HG03460 (cell line): ENCODE data around the gene ETV7.
"Not testable (repeated sequence)": the region's sequence is repeated elsewhere in the genome, so short reads cannot be mapped to it uniquely, and the experiment has no call there.

Source experiments
- ATAC-seq: cut with Tn5 transposase; IDR thresholded peaks from one replicate; pipeline ENCODE4 v1.9.1; 2021; ENCODE audit not compliant: unreplicated experiment

Gene ETV7

DNA sequence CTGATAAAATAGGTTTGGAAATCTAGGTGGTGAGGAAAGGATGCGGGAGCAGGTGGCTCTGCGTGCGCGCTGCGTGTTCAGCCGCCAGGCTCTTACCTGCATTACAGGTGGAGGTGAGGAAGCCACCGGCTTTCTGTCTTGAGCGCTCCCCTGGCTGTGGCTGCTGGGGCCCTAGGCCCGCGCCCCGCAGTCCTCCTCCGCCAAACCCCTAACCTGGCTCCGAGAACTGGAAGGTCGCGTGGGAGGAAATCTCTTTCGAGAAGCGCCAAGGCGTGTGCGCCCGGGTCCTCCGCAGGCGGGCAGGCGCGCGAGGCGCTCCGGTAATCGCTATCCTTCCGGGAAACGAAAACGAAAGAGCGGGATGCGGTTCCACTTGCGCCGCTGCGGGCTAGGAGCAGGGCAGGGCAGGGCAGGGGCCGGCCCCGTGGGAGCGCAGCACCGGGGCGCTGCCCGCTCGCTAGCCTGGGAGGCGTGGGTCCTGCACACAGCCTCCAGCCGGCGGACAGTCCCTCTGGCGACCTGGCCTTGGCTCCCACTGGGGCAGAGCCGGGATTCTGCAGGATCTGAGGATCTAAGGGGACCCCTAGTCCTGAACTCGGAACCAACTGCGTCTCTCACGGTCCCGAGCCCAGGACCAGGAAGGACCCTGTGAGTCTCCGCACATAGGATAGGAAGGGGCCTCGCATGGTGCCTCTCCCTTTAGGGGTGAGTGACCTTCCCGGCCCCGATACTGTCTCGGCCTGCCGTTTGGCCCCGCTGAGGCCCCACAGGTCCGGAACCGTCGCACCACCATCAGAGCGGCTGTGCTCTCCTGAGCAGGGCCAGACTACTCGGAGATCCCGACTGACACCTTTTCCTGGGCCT lies at the start of gene ETV7:
TSS of gene ETV7 (minus strand) at position 230 of the 864 bp plus-strand sequence. CDS start at position 102, 128 bp downstream.
- ATAC-seq: no peak

DNA sequence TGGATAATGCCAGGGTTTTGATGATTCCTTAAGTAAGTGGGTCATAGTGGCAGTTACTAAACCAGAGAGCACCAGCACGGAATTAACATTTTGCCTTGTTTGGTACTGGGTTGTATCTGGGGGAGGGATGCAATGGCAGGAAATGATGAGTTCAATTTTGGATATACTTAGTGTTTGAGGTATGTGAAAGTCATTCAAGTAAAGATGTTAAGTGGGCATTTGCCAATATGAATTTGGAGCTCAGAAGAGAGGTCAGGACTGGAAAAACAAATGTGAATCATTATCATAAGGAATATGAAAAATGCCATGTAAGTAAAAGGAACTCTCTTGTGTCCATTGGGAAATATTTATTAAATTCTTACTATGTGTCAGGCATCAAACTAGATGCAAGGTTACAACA lies 49.0 kb upstream of the ETV7 start:
- ATAC-seq: no peak

DNA sequence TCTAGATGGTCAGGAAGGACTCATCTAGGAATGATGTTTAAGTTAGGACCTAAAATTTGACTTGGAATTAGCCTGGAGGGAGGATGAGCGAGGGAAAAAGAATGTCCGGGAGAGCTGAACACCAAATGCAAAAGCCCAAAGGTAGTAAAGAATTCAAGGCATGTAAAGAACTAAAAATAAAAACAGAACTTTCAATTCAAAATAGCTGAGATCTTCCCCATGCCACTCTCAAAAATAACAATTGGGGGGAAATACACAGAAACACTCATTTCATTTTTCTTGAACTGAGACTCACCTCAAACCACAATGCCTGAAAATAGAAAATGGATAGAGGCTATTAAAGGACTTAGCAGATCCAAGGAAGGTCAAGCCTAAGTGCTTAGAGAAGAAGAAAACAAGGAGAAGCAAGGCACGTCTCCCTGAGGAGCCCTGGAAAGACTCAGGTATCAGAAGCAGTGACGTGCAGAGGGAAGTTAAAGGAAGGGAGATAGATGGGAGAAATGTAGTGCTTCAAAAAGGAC lies 44.7 kb upstream of the ETV7 start:
- no peak for ATAC-seq

DNA sequence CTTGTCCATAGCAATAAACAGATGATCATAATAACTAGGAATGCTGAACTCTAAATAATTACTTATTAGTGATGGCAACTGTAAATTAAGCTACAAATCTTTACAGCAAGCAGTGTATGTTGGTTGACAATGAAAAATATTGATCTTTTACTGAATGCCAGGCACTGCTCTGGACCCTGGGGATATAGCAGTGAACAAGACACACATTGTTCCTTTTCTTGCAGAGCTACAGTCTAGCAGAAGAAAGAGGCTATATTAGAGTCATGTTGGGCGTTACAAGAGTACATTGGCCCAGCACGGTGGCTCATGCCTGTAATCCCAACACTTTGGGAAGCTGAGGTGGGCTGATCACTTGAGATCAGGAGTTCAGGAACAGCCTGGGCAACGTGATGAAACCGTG lies 43.7 kb upstream of the ETV7 start:
- no peak for ATAC-seq

DNA sequence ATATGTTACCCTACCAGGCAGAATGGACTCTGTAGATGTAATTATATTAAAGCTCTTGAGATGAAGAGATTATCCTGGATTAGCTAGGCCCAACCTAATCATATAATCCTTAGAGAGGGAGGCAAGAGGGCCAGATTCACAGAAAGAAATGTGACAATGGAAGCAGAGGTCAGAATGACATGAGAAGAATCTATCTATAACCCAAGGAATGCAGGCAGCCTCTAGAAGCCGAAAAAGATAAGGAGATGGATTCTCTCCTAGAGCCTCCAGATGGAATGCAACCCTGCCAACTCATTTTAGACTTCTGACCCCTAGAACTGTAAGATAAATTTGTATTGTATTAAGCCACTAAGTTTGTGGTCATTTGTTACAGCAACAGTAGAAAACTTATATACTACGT lies 42.9 kb upstream of the ETV7 start:
- ATAC-seq: no peak

DNA sequence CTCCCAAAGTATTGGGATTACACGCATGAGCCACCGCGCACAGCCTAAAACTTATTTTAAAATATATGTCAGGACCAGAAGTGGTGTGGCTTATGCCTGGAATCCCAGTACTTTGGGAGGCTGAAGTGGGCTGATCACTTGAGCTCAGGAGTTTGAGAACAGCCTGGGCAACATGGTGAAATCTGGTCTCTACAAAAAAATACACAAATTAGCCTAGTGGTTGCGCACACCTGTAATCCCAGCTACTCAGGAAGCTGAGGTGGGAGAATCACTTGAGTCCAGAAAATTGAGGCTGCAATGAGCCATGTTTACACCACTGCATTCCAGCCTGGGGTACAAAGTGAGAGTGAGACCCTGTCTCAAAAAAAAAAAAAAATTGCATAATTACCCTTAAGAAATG lies 41.4 kb upstream of the ETV7 start:
- no peak for ATAC-seq

DNA sequence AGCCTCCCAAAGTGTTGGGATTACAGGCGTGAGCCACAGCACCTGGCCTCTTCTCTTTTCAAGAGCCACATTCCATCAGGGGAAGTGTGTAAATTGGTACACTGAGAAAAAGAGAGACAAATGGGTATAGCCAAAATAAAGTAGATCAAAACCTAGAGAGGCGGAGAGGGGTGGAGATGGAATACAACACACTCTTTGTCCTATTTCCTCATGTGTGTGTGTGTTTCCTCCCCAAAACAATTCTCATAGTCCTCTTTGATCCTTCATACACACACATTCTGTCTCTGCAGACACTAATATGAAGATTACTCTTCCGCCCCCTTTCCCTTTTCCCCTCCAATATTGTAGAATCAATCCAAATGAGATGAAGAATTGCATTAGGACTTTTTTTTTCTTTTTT lies 39.2 kb upstream of the ETV7 start:
- no peak for ATAC-seq

DNA sequence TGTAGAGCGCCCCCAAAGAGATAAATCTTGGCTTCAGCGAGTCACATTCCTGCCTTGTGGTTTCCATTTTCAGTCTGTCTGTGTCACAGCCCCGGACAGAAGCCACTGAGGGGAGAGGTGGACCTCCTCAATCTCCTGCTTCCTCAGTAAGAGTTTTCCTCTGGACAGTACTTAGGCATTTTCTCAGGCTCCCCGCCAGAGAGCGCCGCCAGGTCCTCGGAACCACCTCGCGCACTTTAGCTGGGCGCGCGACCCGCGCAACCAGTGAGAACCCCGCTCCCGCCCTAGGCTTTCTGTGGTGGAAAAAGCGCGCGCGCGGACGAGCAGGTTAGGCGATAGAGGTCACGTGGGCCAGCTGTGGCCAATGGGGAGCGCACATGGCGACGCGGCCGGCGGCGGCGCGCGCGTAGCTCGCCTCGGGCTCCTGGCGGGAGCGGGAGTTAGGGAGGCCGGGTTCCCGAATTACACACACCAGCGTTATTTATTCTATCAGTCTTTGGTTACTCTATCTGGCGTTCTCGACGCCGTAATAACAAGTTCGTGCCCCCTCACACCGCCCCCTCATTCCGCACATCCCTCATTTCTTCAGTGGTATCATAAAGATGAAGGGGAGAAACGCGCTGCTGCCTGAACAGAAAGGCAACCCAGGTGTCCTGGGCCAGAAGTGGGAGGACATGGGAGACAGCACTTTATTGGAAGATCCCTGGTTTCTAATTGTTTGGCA lies 35.8 kb upstream of the ETV7 start:
- peak; percentile 95 for ATAC-seq

DNA sequence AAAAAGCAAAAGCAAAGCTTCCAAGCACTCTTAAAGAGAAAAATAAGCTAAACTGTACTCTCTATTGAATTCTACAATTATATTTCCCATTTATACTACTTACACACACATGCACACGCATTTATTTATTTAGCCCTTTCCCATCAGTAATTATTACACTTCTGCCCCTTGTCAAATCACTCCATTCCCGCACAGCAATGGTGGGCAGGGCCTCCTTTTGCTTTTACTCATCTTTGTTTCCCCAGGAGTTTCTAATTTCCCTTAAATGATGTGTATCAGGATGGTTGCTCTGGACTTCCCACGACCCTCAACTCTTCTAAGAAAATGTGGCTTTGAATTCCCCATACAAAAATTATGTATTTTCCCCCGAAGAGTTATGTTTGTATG lies 35.2 kb upstream of the ETV7 start:
- no peak for ATAC-seq

DNA sequence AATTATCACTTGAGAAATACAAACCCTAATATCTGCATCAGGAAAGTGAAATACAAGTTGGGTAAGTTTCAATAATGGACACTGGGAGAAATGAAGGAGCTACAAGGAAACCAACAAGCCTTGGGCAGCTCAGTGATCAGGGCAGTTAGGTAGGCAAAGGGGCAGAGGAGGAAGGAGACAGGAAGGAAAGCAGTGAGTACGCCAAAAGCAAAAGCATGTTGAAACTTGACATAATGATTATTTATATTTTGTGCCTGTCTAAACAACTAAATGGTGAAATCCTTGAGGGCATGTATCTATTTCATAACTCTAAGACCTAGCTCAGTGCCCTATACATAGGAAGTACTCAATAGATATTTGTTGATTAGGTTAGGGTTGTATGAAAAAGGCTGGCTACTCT lies 31.8 kb upstream of the ETV7 start:
- no peak for ATAC-seq

DNA sequence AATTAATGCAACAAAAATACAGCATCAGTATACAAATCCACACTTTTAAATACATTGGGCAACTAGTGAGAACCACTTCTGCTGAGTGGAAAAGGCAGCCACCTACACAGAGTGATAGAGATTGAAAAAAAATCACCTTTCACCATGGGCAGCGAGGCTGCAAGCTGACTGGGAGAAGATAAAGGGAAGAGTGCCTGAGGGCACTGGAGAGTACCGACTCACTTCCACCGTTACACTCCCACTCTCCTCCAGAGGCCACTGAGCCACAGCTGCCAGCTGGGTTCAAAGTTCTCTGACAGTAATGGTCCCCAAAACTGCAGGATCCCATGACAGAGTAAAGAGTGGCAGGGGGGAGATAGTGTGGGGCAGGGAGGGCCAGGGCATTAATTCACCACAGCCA lies 31.1 kb upstream of the ETV7 start:
- no peak for ATAC-seq

DNA sequence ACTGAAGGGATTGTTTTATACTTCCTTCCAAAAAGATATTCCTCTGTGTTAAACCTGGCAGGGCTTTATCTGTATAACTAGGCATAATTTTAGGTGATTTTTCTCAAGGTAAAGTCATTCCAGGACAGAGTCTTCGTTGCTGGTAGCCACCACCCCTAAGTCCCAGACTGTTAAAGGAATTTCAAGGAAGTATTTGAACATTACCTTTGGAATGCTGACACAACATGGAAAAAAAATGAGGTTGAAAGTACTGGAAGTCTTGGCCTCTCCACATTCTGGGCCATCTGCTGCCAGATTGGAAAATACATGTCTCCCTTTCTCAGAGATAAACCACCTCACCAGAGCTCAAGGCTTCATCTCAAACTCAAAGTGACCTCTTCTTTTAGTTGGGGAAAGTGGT lies 27.0 kb upstream of the ETV7 start:
- ATAC-seq: no peak

DNA sequence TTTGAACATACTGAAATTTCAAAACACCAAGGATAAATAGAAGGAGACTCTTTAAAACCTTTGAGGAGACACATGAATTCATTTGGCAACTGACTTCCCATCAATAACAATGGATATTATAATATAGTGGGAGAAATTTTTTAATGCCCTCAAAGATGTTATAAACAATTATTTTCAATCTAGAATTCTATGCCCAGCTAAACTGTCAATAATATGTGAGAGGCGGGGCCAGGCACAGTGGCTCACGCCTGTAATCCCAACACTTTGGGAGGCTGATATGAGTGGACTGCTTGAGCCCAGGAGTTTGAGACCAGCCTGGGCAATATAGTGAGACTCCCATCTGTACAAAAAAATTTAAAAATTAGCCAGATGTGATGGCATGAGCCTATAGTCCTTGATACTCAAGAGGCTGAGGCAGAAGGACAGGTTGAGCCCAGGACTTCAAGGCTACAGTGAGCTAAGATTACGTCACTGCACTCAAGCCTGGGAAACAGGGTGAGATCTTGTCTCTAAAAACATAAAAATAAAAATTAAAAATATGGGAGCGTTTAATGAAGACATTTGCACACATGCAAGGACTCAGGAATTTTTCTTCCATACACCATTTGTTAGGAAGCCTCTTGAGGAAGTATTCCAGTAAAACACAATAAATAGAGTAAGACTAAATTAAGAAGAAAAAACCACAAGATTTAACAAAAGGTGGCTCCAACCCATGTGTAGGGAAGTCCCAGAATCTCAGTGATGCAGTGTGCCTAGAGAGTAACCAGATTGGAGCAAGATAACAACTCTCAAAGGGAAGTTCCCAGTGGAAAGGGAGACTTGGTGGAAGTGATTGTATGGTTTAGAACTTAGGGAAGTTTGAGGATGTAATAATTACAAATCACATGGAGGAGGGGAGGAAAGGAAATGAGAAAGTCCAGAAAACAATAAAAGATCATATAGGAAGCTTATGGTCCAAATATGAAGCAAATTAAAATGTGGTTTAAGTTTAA lies 26.3 kb upstream of the ETV7 start:
- no peak for ATAC-seq

DNA sequence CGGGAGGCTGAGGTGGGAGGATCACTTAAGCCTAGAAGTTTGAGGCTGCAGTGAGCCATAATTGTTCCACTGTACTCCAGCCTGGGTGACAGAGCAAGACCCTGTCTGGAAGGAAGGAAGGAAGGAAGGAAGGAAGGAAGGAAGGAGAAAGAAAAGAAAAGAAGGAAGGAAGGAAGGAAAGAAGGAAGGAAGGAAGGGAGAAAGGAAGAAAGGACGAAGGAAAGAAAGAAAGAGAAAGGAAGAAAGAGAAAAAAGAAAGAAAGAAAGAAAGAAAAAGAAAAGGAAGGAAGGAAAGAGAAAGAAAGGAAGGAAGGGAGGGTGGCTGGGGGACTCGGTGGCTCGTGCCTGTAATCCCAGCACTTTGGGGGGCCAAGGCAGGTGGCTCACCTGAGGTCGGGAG lies 22.2 kb upstream of the ETV7 start:
- ATAC-seq: not testable (repeated sequence)

DNA sequence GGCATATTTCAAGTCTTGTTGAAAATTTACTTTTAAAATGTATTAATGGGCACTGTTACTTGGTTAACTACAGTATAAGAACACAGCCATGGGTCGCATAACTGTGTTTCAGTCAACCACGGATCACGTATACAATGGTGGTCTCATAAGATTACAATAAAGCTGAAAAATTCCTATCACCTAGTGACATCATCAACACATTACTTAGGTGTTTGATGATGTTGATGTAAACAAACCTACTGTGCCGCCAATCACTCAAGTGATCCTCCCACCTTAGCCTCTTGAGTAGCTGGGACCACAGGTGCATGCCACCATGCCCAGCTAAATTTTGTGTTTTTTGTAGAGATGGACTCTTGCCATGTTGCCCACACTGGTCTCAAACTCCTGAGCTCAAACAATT lies 16.7 kb upstream of the ETV7 start:
- ATAC-seq: no peak

DNA sequence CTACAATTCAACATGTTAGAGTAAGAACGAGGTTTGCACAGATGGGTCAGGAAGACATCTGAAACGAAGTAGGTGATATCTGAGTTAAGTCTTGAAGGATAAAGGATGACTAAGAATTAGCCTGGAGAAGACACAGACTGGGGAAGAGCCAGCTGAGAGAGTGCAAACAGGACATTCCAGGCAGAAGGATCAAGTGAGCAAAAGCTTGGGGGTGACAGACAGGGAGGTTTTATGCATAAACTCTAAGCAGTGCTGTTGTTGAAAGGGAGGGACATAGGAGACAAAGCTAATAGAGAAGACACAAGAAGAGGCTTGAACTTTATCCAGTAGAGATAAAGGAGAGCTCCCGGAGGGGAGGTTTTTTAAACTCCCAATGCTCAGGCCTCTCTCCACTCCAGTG lies 15.0 kb upstream of the ETV7 start:
- no peak for ATAC-seq

DNA sequence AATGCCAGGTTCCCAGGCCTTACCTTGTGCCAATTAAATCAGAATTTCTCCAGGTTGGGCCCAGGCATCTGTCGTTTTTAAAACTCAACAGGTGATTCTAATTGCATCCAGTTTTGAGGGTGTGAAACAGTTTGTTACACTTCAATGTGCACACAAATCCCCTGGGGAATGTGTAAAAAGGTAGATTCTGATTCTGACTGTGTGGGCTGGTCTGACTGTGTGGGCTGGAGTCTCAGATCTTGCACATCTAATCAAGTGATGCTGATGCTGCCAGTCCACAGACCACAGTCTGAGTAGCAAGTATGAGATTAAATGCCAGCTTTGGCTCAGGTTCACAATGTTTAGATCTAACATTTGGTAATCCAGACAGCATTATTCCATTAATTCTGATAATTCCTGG lies 12.5 kb upstream of the ETV7 start:
- no peak for ATAC-seq

DNA sequence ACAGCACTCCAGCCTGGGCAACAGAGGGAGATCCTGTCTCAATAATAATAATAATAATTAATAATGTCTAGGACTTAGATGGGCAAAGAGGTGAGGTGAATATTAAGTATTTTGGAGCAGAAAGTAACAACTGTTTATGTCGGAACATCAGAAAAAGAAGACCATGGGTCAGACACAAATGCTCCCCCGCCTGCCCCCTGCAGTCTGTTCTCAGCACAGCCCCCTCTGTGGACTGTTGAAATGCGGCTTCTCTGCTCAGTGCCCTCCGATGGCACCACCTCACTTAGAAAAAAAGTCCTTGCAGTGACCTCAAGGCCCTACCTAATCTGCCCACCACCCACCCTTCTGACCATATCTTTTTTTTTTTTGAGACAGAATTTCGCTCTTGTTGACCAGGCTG lies 5.2 kb upstream of the ETV7 start:
- ATAC-seq: no peak

DNA sequence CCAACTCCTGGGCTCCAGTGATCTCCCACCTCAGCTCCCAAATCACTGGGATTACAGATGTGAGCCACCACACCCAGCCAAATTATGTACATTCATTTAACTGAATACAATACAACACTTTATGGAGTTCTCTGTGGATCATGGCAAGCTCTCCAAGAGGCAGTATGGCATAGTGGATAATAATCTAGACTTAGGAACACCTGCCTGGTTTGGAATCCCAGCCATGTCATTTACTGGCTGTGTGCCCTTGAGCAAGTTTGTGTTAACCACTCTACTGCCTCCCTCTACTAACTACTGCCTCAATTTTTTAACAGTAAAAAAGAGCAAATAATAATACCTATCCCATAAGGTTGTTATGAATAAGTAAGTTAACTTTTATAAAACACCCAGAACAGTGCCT lies 1.9 kb upstream of the ETV7 start:
- ATAC-seq: no peak

DNA sequence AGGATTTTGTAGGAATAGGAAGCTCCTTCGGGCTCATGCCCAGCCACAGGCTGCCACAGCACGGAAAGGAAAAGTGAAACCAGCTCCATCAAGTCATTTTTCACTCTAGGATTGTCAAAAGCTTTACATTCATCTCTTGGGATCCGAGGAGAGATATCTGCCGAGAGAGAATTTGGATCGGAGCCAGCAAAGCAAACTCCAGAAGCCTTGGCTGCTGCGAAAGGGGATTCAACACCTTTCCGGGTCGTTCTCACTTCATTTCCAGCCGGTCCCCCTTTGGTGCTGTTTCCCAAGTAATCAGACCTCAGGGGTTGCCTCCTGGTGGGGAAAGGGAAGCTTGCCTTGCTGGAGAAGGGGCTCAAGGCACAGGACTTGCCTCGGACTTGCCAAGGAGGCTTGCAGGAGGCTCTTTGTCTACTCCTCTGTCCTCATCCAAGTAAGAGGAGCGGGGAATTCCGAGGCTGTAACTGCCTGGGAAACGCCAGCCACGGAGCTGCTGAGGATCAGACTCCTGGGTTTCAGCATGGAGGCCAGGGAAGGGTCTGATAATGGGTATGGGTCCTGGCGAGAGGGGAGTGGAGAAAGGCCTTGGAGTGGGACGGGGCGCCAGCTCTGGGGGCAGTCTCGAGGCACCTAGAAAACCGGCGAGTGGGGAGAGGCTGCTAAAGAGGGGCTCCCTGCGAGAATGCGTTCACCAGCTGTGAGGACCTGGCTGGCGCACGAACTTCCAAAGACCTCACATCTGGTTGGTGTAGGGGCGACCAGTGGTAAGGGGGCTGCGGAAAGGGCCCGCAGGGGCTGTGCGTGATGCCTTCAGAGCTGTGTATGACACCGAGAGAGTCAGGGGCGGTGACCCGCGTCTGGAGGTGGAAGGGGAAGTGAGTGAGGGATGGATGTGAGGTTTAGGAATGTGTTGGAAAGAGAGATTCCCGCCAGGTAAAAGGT lies 702 bp downstream of the ETV7 start:
- no peak for ATAC-seq
